Stimulated activated CD4-positive, alpha-beta T cell treated with anti-CD3 and anti-CD28 coated beads, Interleukin-1b, Interleukin-23, amount 100 ng/mL, for 4 hours (primary cell): ENCODE results near the gene PLA2G2F.
A peak's percentile ranks its signal among the peaks of the same experiment; 100 is the strongest.

ENCODE experiments used
- DNase-seq, 2 donors: peaks; one replicate each; pipeline ENCODE4 v3.0.0-alpha.2; 2020; ENCODE audit warnings: low read depth in 2 of 2

PLA2G2F gene

DNA sequence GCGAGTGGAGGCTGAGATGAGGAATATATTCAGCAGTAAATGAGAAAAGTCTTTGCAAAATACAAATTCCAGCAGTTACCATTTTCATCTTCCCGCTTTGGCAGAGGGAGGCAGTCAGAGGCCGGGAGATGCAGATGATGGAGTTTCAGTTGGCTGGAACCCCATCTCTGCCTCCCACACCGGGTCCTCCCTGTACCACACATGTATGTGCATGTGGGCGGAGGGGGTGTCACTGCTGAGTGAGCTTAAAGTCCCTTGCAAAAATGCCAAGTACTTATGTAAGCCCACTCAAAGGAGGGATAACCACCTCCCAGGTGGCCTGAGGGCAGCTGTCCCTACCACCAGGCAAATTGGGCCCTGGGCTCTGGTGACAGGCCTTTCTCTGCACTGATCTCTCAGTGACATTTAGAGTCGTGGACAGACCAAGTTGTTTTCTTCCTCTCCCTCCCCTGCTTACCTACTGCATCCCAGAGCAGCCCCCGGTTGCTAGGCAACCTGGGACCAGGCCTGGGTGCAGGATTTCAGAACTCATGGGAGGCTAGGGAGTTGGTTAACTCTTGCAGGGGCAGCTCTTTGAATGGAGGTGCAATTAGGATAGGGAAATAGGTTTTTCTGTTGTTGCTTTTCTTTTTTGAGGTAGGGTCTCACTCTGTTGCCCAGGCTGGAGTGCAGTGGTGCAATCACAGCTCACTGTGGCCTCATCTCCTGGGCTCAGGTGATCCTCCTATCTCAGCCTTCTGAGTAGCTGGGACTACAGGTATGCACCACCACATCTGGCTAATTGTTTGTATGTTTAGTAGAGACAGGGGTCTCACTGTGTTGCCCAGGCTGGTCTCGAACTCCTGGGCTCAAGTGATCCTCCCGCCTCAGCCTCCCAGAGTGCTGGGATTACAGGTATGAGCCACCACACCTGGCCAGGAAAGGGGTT, 29.7 kb downstream of the PLA2G2F start:
- no peak for DNase-seq

DNA sequence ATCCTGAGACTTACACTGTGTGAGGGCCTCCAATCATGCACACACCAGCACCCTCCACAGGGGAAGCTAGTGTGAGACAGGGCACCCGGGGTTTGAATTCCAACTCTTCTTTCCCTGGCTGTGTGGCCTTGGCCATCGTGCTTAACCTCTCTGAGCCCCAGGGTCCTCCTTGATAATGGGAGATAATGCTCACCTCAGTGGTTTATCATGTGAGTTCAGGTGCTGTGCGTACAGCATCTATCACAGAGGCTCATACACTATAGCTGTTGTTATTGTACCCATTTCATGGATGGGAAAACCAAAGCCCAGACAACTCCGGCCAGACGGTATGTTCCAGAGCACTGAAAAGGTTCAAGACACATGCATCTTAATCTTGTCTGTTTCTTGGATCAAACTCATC, 30.8 kb downstream of the PLA2G2F start:
- no peak for DNase-seq

DNA sequence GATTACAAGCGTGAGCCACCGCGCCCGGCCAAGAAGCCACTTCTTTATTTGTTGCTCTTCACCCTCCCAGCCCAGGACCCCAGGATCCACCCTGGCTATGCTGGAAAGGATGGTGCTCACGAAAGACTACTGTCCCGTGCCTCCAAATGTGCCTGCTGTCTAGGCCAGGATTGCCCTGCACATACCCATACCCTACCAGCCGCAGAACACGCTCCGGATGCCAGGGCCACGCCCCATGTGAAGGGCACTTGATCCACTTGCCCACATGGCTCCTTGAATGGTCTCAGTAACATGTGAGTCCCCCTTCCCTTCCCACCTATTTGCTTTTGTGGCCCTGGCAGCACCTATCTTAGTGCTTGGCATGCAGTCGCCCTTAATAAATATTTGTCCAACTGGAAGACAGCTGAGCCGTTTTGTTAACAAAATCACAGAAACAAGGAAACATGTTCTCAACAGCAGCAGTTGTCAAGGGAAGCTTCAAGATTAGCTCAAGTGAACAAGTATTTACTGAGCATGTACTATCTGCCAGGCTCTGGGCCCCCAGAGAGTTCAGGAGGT, 33.0 kb downstream of the PLA2G2F start:
- no peak for DNase-seq

DNA sequence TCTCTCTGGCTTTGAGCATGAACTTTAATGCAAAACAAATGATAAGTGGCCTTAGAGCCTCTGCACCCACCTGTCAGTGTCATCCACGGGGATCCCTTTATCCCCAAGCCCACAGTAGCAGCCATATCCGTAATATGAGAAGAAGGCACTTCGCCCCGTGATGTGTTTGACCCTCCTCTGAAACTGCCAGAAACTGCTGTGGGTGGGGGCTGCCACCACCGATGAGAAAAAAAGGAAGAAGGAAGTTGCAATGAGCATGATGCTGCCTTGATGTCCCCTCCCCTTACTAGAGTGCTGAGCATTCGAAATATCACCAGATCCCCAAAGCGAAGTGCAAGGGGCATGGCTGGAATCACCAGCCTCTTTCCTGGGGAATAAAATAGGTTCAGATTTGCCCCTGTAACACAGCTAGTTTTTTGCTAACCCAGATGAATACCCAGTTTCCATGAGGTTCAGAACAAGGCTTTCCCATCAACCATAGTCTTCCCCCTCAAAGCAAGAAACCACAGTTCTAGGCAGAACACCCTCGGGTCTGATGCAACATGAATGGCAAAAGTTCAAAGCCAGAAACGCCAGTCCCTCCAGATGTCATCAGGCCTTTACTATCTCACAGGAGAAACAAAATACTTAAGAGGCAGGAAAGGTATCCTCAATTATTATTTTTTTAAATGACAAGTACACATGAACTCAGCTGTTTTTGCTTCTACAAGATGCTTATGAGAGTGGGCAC, 36.0 kb downstream of the PLA2G2F start:
- no peak for DNase-seq

DNA sequence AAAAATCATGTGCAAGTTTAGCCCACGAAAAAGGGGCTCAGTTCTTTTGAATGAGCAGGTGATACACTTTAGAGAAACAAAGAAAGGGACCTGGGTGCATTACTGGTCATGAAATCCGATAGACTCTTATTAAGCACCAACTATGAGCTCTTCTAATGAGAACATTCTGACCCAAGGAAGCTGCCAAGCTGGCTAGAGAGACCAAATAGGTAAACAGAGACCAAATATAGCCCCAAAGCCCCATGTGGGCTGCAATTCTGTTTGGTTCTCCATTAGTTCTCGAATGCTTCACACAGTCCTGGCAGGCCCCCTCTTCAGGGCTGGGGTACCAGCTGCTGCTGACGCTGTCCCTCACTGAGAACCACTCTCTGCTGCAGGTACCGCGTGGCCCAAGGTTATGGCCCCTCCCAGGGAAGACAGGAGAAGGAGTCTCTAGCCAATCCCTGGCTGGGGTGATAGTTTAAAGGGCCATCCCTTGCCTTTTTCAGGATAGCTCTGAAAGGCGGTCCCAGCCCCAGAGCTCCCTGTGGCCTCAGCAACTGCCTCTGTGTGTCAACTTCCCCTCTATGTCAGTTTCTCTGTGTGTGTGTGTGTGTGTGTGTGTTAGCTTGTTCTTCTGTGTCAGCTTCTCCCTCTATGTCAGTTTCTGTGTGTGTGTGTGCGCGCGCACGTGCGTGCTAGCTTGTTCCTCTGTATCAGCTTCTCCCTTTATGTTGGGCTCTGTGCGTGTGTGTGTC, 39.7 kb downstream of the PLA2G2F start:
- DNase-seq = no peak

DNA sequence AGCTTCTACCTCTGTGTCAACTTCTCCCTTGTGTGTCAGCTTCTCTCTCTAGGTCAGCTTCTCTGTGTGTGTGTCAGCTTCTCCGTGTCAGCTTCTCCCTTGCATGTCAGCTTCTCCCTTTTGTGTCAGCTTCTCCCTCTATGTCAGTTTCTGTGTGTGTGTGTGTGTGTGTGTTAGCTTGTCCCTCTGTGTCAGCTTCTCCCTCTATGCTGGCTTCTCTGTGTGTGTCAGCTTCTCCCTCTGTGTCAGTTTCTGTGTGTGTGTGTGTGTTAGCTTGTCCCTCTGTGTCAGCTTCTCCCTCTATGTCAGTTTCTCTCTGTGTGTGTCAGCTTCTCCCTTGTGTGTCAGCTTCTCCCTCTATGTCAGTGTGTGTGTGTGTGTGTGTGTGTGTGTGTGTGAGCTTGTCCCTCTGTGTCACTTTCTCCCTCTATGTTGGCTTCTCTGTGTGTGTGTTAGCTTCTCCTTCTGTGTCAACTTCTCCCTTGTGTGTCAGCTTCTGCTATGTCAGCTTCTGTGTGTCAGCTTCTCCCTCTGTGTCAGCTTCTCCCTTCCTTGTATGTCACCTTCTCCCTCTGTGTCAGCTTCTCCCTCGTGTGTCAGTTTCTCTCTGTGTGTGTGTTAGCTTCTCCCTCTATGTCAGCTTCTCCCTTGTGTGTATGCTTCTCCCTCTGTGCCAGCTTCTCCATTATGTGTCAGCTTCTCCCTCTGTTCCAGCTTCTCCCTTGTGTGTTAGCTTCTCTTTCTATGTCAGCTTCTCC, 40.4 kb downstream of the PLA2G2F start:
- DNase-seq = no peak

DNA sequence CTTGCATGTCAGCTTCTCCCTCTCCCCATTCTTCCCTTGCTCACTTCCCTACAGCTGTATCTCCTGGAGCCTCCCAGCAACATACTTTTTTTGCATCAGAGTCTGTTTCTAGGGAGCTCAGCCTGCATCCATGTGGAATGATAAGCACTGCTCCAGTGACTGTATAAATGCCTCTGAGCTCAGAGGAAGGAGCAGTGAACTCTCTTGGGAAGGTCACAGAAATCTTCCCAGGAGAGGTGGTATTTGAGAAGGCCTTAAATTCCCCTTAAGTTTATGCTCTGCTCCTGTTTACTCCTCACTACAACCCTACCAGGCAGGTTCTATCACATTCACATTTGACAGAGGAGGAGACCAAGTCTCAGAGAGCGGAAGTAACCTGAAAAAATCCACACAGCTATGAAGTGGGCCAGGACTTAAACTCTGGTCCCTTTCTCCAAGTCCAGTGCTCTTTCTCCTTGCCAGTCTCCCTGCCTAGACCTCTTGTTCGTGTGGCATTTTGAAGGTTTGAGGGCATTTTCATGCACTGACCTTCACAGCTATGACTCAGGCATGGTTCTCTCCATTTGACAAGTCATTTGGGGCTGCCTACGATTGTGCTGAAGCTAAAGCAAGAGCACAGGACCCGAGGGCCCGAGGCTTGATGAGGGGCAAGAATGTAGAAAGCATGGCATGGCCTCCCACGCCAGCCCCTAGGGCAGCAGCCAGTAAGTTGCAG, 41.2 kb downstream of the PLA2G2F start:
- no peak for DNase-seq

DNA sequence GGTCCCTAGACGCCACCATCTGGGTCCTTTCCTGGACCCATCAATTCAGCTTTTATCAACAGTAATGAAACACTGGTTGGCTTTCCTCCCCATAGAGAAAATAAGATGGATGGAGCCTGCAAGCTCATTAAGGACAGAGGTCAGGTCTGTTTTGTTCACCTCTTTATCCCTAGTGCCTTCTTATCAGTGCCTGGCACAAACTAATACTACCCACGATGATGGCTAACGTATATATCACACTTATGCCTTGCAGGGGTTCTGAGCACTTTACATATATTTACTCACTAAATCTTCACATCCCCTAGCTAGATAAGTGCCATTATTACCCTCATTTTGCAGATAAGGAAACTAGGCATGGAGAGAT, 41.7 kb downstream of the PLA2G2F start:
- DNase-seq = no peak

DNA sequence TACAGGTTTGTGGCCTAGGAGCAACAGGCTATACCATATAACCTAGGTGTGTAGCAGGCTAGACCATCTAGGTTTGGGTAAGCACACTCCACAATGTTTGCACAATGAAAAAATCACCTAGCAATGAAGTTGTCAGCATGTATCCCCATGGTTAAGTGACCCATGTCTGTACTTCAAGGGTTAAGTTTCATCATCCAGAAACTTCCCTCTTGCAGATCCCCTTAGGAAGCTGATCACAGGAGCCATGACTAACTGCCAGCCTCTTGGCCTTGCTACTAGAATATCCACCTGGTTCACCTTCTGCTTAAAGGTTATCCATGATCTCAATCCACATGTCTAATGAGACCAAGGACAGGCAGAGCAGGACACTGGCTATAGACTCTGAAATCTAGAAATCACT, 43.3 kb downstream of the PLA2G2F start:
- no peak for DNase-seq

DNA sequence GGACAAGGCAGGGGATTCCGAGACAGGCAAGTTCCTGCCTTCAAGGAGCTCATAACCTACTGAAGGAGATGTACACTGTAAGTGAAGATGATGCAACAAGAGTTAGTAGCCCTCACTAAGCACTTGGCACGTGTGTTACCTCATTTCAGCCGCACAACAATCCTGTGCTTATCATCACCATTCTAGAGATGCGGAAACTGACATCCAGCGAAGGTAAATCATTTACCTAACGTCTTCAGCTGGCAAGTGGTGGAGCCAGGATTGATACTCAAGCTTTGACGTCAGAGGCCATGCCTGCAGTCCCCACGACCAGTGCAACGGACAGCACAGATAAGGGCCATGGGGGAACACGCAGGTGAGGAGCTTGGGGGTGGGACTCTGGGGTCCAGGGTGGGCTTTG, 43.9 kb downstream of the PLA2G2F start:
- DNase-seq = no peak

DNA sequence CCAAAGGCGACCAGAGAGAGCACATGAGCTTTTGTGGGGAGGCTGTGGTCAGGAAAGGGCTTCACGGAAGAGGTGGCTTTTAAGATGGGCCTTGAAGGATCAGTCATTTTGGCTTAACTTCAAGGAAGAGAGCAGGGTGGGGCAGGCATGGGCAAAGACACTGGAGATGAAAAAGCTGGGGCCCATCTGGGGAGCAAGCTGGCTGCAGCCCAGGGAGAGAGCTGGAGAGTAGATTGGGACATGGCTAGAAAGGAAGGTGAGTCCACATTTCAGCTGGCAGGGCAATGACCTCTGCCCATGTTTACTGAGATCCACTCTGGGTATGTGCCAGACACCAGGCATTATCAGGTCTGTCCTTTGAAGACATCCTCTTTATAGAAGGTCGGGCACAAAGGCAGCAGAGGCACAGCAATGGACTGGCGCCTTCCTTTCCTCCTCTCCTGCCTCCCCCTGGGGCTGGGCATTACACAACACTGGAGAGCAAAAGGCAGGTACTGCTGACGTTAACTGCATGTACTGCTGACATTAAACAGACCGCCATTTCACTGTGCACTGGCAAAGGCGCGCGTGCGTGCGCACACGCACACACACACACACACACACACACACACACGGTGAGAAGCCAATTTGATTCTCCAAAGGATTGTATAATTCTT, 44.6 kb downstream of the PLA2G2F start:
- DNase-seq = no peak

DNA sequence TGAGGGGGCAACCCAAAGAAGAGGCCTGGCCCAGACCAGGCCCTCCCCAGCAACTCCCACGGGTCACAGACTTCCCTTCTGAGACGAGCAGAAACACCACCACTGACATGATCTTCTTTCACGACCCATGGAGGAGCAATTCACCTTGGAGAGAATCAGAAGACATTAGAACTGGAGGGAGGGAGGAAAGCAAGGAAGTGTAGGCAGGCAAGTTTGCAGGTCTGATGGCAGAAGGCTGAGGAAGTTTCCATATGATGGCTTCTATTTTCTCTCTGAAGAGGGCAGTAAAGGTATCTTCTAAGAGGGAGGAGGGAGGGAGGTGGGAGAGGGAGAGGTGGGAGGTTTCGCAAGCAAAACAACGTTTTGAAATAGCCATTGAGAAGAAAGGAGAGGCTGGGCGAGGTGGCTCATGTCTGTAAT, 45.4 kb downstream of the PLA2G2F start:
- DNase-seq = no peak

DNA sequence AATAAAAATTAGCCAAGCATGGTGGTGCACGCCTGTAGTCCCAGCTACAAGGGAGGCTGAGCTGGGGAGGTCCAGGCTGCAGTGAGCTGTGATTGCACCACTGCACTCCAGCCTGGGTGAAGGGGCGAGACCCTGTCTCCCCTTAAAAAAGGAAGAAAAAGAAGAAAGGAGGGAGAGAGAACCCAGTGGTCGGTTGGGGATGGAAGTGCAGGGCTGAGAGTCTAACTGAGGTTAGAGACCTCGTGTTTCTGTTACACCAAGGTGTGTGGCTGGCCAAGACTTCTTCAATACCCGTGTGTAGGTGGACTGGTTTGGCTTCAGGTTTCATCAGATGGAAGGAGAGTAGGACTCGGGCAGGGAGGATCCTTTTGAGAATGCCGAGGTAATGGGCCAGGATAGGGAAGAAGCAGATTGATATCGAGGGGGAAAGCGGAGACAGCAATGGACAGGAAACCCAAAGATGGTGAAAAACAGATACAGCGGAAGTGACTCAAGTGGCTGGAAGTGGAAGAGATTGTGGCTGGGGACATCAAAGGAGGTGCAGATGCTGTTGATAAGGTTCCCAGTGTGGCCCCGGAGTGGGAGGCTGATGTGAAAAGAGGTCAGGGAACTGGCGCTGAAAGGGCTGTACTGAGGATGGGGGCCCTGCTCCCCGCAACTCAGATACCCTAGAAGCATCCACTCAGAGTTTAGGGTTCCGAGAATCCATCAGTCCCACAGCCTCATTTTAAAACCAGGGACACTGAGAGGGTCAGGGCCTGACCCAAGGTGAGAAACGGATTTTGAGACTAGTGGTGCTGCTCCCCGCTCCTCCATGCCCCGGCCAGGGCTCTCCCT, 46.1 kb downstream of the PLA2G2F start:
- DNase-seq = peak; percentile 31 to 34

DNA sequence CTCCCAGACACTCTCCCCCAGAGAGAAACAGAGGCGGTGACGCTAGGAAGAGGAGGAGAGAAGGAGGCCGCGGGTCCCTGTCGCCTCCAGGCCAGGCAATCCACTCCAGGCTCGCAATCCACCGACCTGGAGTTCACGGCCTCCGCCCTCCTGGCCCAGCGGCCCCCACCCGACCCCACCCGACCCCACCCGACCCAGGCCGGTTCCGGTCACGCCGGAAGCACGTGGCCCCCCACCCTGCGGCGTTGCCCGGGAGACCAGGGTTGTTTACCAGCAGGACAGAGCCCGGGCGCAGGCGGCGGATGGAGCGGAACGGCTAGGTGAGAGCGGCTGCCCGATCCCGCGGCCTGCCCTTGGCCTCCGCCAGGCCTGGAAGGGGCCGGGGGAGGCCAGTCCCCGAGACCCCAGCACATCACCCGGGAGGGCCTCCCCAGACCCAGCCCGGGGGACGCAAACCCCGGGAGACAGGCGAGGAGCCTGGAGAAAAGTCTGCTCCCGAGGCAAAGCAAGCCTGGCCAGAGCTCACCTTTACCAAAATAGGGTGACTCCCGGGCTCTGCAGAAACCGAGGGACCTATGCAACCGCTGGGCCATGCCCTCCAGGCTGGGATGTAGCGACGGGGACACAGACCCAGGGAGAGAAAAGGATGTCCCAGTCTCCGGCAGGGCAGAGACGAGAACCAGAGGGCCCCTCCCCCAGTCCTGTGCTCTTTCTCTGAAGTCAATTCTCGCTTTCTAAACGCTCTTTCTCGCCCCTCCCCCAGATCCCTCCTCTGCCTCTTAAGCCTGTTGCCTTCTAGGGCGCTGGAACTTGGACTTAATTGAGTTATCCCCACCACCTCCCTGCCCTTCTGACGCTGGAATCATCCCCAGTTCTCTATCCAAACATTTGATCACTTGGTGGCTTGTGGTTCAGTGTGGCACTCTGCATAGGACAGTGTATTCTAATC, 47.0 kb downstream of the PLA2G2F start, which contains the start of the genes PLA2G2C and UBXN10:
PLA2G2C (minus strand) TSS at position 685 of the 949 bp plus-strand sequence. CDS start 9,155 bp downstream, outside the sequence.
UBXN10 (plus strand) TSS at position 263 of the 949 bp plus-strand sequence. CDS start 4,466 bp downstream, outside the sequence.
- DNase-seq = peak; percentile 41 to 47

DNA sequence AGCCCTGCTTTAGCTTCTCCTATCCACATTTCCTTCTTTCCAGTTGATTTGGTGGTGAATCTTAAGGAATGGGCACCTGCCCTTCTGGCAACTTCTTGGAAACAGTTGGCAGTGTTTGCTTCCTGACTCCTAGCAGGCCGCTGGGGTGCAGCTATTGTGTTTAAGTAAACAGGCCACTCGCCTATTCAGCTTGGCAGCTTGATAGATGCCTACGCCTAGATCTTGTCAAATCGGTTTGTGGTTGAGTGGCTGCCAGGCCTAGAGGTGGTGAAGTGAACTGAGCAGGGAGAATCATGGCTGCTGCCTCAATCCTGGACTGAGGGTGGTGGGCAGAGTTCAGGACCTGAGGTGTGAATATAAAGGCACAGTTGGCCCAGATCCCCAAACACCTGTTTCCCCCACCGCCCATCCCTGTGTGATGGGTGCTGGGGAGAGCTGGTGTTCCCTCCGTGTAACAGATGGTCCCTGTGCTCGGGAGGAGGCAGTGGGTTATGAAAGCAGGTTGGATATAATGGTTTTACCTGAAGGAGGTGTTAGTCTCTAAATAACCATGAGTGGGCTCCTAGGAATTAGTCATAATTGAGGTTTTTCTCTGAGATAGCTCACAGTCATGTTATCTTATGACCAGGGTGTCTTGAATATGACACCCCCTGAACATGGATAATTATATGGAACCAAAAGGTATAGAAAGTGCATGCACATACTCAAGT, 48.1 kb downstream of the PLA2G2F start:
- peak in 1 of 2 donors; percentile 14 for DNase-seq

DNA sequence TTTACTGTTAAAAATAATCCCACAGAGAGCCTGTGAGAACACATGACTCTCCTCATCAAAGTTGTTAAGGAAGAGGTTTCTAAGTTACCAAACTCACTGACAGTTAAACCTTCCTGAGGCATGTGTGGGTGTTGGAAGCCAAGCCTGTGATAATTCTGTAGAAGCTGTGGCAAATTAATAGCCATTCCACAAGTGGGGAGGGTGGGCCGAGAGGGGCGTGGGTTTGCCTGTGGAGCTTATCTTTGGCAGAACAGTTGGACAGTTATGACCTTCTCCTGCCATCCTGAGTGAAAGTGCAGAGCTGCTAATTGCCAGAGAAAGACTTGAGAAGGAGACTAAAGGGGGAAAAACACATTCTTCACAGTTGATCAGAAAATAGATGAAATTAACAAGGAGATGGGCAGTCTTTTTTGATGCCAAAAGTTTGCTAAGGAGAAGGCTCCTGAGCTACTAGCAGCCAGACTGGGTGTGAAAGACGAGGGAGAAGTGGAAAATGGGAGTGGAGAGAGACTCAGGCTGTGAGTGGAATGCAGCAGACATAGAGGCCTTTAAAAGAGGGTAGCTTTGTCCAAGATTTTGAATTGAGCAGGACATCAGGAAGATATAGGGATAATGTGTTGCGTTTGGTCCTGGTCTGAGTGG, 48.8 kb downstream of the PLA2G2F start:
- DNase-seq = no peak

DNA sequence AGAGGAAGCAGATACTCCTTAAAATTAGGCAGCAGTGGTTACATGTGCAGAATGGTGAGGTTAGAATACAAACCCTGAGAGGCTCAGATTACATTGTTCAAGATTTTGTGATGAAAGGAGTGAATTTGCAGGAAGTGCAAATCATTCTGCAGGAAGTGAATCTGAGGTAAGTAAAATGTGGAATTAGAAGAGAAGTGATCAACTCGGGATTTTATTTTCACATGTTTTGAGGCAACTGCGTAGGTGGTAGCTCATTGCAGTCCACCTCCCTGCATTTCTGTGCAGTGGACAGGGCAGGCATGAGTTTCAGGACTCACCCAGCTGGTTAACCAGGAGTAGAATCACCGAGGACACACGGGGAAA, 49.3 kb downstream of the PLA2G2F start:
- no peak for DNase-seq
